HL-60/S4 (cell line): ENCODE measurements around the gene SVOP.
"Not testable (repeated sequence)": the region's sequence is repeated elsewhere in the genome, so short reads cannot be mapped to it uniquely, and the experiment has no call there.

Experiments
- in situ Hi-C: fragments of 300-500 bp; cut with MboI; formaldehyde crosslinking; loops from 2 replicates; pipeline ENCODE4 v1.14.3; 2022; ENCODE audit warnings: low sequenced_read_pairs

Gene SVOP

DNA sequence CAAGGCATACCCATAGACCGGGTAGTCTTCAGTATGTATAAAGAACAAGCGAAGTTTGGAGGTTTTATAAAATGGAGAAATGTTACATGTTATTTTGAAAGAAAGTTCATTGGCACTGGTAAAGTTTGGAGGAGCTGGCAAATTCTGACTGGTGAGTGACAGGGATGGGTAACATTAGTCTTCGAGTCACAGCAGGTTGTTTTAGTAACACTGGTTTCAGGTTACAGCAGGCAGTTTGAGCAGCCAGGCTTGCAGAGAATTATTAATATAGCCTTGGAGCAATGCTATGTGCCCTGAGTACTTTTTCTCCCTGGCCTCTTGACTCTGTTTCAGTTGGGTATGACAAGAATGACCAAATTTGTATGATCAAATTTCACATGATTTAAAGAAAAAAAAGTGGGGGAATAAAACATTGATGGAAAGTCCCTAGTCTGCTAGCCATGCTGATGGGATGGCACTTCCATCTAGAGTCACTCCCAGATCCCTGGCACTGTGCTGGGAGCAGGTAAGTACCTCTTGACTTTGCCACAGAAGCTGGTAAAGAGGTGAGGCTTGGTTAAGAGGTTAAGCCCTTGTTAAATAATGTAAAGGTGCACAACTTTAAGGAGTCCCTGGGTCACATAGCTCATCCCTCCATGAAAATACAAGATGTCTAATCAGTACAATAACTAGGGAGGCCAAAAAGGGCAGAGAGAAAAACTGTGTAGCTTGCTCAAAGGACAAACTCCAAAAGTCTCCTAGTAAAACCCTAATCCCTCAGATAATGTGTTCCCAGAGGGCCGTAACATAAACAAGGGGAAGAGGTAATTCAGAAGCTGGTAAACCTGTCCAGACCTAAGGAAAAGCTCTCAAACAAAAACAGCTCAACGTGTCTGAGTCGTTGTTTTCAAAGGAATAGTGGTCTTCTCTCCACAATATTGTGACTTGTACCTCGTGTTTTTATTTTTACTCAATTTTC, 12.7 kb upstream of the SVOP start:
- in situ Hi-C loops, result no loop called here

DNA sequence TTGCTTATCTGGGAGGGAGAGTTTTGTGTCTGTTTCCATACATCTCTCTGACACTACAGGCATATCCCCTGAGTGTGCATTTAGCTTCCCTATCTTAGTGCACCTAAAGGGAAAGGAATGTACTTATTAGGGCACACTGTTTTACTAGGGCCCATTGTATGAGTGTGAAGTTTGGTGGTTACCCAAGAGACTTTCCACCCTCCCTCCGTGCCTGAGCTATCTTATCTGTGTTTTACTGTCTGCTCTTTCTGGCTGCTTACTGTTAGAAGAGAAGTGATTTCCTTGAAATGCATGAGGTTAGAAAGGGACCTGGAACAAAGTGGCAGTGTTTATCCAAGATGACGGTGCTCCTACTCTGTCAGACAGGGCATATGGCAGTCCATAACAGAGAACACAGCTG, 8.5 kb upstream of the SVOP start:
- in situ Hi-C loops, result no loop called here

DNA sequence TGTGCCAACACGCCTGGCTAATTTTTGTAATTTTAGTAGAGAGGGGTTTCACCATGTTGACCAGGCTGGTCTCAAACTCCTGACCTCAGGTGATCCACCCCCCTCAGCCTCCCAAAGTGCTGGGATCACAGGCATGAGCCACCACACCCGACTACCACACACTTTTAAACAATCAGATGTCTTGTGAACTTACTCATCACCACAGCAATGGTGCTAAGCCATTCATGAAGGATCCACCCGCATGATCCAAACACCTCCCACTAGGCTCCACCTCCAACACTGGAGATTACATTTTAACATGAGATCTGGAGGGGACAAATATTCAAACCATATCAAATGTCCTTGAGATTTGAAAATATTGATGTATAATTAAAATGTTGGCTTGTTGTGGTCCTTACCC, 7.8 kb upstream of the SVOP start:
- in situ Hi-C loops, result not testable (repeated sequence)

DNA sequence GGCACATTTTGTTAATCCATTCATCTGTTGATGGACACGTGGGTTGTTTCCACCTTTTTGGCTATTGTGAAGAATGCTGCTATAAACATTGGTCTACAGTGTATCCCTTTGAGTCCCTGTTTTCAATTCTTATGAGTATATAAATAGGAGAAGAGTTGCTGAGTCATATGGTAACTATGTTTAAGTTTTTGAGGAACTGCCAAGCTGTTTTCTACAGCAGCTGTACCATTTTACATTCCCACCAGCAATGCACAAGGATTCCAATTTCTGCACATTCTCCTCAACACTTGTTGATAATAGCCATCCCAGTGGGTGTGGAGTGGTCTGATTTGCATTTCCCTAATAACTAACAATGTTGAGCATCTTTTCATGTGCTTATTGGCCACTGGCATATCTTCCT, 6.9 kb upstream of the SVOP start:
- in situ Hi-C loops, result no loop called here

DNA sequence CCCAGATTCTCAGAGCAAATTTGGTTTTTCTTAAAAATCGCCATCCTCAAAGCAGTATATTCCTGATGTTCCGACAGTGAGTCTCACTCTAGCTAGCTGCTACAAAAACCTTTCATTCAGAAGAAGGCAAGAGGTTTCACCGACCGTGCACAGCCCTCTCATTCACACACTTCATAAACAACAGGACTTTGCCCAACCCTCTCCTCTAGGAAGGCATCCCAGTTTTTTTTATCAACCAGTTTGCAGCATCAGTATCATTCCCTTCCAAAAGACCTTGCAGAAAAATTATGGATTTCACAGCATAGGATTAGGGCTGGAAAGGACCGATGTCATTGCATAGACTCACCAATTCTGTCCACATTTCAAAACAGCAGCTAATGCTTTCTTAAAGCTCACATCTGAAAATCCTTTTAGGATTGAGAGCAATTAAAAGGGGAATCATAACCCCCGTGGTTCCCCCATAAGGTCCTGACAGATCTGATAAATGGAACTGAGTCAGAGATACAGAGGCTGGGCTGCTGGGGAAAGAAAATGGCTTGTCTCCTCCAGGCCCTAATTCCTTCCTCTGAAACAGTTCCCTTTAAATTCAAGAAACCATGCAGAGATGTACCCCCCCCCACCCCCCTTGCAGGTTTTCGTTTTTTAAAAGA, 597 bp downstream of the SVOP start:
- in situ Hi-C loops, result no loop called here

DNA sequence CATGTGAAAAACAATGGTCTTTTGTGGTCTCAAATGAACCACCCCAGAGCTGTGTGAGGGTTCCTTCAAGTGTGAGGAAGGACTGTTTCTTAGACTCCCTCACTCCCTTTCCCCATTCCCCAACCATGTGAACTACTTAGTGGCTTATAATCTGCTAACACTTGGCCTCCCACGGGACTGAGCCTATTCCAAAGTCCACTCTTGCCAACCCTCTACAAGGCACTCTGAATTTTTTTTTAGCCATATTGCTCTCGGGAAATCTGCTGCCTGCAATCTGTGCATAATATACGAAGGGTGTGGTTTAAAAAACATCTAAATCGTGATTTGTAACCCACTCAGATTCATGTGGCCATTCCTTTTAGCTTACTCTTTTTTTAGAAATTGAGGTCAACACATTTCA, 2.6 kb downstream of the SVOP start:
- in situ Hi-C loops, result no loop called here

DNA sequence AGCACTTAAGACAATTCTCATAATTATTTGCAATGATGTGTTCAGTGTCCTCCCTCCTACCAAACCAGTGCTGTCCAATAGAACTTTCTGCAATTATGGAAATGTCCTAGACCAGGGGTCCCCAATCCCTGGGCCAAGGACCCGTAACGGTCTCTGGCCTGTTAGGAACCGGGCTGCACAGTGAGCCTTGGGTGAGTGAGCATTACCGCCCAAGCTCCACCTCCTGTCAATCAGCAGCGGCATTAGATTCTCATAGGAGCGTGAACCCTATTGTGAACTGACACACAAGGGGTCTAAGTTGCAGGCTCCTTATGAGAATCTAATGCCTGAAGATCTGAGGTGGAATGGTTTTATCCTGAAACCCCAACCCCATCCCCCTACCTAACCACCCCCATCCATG, 3.9 kb downstream of the SVOP start:
- in situ Hi-C loops, result no loop called here

DNA sequence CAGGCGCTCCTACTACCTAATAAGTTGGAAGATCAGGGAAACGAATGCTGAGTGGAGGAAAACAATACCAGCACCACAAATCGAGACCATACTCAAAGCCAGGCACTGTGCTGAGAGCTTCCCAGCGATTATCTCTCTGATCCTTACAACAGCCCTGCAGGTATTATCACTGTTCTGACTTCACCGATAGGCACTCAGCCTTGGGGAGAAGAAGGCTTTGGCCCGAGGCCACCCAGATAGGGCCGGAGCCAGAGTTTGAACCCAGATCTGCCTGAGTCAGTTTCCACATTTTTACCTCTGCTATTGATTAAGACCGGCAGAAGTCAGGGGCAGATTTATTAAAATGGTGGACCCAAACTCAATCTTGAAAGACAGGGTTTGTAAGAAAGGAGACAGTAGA, 4.9 kb downstream of the SVOP start:
- in situ Hi-C loops, result no loop called here

DNA sequence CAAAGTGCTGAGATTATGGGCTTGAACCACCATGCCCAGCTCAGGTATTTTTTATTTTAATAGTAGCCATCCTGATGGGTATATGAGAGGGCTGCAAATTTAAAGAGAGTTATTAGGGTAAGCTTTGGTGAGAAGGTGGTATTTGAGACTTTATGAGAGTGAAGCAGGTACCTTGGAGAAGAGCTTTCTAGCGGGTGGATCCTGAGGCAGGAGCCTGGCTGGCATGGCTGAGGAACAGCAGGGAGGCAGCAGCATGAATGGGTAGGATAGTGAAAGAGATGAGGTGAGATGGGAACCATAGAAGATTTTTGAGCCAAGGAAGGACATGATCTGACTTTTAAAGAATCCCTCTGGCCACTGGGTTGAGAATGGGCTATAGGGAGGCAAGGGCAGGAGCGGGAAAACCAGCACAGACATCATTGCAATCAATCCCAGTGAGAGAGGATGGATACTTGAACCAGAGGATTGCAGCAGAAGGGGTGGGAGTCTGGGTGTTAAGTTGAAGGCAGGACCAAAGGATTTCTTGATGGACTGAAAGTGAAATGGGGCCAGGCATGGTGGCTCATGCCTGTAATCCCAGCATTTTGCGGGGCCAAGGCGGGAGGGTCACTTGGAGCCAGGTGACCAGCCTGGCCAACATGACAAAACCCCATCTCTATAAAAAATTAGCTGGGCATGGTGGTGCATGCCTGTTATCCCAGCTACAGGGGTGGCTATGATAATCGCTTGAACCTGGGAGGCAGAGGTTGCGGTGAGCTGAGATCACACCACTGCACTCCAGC, 5.7 kb downstream of the SVOP start:
- in situ Hi-C loops, result no loop called here

DNA sequence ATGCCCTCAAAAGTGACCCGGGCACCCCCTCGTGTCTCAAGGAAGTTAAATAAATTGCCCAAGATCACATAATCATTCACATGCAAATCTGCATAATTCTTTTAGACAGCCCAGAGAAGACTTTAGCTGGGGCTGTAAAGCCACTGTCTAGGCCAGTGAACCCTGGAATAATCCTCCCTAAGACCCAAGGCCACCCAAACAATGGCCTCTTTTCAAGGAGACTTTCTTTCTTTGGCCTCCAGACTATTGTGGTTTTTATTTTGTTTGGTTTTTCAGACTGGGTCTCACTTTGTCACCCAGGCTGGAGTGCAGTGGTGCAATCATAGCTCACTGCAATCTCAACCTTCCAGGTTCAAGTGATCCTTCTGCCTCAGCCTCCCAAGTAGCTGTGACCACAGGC, 10.6 kb downstream of the SVOP start:
- in situ Hi-C loops, result no loop called here

DNA sequence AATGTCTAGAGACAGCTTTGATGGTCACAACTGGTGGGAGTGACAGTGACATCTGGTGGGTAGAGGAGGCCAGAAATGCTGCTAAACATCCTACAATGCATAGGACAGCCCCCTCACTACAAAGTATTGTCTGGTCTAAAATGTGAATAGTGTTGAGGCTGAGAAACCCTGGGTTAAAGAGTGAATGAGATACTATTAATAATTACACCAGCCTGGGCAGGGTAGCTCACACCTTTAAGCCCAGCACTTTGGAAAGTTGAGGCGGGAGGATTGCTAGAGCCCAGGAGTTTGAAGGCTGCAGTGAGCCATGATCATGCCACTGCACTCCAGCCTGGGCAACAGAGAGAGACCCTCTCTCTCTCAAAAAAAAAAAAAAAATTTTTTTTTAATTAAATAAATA, 11.1 kb downstream of the SVOP start:
- in situ Hi-C loops, result no loop called here

DNA sequence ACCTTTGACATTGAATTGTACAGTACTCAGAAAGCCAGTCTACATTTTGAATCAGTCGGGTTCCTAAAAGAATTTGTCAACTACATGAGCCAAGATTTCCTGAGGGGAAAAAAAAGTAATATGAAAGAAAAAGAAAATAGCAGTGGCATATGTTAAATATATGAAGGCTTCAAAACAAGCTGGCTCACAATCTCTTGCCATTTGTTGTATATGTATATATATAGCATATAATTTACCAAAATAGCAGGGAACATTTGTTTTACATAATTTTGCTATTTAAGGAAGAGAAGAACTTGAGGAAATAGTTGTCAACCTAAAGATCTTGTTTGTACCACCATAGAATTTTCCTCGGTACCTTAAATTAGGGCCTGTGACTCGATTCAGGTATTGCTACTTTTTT, 16.9 kb downstream of the SVOP start:
- in situ Hi-C loops, result no loop called here

DNA sequence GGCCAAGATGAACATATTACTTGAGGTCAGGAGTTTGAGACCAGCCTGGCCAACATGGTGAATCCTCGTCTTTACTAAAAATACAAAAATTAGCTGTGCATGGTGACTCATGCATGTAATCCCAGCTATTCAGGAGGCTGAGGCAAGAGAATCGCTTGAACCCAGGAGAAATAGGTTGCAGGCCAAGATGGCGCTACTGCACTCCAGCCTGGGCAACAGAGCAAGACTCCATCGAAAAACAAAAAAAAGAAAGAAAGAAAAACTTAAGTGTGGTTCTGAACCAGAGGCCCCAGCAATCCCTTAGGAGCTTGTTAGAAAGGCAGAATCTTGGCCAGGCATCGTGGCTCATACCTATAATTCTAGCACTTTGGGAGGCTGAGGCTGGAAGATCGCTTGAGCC, 24.5 kb downstream of the SVOP start:
- in situ Hi-C loops, result no loop called here

DNA sequence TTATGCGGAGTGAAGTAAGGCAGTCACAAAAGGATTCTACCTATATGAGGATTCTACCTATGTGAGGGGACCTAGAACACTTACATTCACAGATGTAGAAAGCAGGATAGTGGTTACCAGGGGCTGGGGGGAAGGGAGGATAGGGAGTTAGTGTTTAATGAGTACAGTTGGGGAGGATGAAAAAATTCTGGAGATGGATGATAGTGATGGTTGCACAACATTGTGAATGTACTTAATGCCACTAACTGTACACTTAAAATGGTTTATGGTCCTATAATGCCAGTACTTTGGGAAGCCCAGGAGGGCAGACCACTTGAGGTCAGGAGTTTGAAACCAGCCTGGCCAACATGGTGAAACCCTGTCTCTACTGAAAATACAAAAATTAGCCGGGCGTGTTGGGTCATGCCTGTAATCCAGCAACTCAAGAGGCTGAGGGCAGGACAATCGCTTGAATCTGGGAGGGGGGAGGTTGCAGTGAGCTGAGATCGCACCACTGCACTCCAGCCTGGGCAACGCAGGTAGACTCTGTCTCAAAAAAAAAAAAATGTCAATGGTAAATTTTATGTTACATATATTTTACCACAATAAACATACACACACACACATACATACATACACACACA, 25.4 kb downstream of the SVOP start:
- in situ Hi-C loops, result no loop called here

DNA sequence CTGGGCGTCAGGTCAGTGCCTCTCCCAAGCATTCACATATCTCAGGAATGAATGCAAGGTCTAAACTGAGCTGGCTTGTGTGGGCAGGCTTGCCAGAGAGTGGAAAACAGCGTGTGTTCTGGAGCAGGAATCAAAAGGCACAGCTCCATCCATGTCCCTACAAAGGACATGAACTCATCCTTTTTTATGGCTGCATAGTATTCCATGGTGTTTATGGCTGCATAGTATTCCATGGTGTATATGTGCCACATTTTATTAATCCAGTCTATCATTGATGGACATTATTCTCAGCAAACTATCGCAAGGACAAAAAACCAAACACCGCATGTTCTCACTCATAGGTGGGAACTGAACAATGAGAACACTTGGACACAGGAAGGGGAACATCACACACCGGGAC, 30.8 kb downstream of the SVOP start:
- in situ Hi-C loops, result not testable (repeated sequence)

DNA sequence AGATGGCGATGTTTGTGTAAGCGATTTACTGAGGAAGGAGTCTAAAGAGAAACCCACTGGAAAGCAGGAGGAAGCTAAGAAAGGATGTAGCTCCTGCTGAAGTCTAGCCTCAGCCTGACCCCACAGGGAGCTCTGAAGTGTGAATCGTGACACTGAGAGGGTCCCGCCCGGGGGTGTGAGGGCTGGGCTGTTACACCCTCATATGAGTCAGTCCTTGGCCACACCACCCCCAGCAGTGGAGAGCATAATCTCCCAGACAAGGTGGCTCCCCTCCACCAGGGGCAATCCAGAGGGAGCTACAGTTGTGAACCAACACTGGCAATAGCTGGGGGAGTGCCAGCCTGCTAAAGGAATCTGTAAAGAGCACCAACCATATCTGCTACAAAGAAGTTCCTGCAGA, 31.5 kb downstream of the SVOP start:
- in situ Hi-C loops, result no loop called here

DNA sequence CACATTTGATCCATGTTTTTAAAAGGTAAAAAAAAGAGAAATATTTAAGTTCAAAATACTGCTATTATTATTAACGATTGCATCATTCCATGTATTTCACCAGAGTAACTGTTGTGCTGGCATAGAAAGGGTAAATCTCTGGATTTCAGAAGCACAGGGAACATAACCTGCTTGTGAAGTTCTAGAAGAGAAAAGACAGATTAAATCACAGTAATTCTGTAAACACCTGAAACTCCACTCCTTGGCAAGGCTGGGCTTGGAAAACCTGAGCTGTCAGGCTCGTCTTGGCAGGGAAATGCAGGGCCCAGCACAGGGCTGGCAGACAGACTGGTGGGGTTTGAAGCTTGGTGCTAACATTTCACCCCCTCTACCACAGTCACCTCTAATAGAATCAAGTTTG, 35.1 kb downstream of the SVOP start:
- in situ Hi-C loops, result no loop called here

DNA sequence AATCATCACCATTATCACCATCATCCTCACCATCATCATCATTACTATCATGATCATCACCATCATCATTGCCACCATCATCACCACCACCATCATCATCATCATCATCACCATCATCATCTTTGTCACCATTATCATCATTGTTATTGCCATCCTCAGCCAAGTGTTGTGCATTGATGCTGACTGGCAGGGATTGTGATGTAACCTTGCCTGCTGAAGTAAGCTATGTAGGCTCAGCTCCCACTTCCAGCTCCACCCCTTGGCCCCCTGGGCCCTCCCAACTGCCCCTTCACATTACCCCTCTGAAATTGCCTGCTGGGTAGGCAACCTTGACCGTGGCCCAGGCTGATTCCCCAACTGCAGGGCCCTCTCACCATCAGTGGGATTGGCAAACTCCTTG, 37.6 kb downstream of the SVOP start:
- in situ Hi-C loops, result no loop called here

DNA sequence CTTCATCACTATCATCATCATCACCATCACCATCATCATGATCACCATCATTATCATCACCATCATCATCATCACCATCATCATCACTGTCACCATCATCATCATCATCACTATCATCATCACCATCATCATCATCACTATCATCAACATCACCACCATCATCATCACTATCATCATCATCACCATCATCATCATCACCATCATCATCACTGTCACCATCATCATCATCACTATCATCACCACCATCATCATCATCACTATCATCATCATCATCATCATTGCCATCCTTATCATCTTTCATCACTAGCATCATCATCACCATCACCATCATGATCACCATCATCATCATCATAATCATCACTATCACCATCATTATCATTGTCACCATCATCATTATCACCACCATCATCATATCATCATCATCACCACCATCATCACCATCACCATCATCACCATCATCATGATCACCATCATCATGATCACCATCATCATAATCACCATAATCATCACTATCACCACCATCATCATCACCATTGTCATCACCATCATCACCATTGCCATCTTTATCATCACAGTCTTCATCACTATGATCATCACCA, 38.1 kb downstream of the SVOP start:
- in situ Hi-C loops, result no loop called here

DNA sequence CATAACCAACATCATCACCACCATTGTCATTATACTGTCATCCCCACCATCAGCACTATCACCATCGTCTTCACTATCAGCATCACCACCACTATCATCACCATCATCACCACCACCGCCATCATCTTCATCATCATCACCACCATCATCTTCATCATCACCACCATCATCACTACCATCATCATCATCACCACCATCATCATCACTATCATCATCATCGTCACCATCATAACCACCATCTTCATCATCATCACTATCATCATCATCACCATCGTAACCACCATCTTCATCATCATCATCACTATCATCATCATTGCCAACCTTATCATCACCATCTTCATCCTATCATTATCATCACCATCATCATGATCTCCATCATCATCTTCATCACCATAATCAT, 39.0 kb downstream of the SVOP start:
- in situ Hi-C loops, result no loop called here
